ENCODE results near the gene POLE. TPM values are rescaled to one million over a fixed set of nuclear protein-coding genes. Genes with fewer than 3 reads are reported as not detected.

Gene POLE
- 9.0 and 9.6 TPM in 2 replicates for total RNA-seq
- 6.2 and 13.4 TPM in 2 replicates for polyA plus RNA-seq
- 6.7 and 17.3 TPM in 2 replicates for polyA plus RNA-seq (2012)
- polyA minus RNA-seq (ENCODE audit: low replicate concordance): 55.5 and 96.7 TPM in 2 replicates

GRCh38 chr12:132687211-132688164, at the start of gene POLE, which contains the start of gene PXMP2:
Gene POLE, minus strand, starts transcription at chr12:132687342. Its CDS starts 27 bp downstream, at chr12:132687315.
Gene PXMP2, plus strand, starts transcription at chr12:132687587. Its CDS starts 84 bp downstream, at chr12:132687671.
- Histone ChIP-seq H3K27ac (ENCODE audit: insufficient read depth, low read length) (peak within 1 kb of the TSS; percentile 61), H3K9ac (ENCODE audit: insufficient read depth, low read length) (peak within 1 kb of the TSS; percentile 75), H3K9me3 (ENCODE audit: control insufficient read depth, insufficient read depth, low read depth, low read length) (no peaks in the 10 kb centered on the region), H3K4me2 (ENCODE audit: extremely low read depth, insufficient read depth, low read length) (peak within 1 kb of the TSS; percentile 40), H3K27me3 (ENCODE audit: control insufficient read depth, insufficient read depth, low read length) (no peaks in the 10 kb centered on the region), H3K4me3 (replicated peaks in 1 of 4; ENCODE audit: control extremely low read depth in 1 of 4, insufficient read depth in 1 of 4, low read depth in 3 of 4, low read length in 4 of 4) (peak within 1 kb of the TSS; percentile 22 to 71 (median 62)), H3K36me3 (ENCODE audit: control insufficient read depth, insufficient read depth, low read length) (no peaks in the 10 kb centered on the region), H3K79me2 (ENCODE audit: control insufficient read depth, insufficient read depth, low read length) (peaks cover 23% of the 10 kb centered on the region), H2AFZ (ENCODE audit: low read length) (no peak within 1 kb of the TSS), H3K4me1 (ENCODE audit: control insufficient read depth, extremely low read depth, insufficient read depth, low read length) (no peaks in the 10 kb centered on the region), H4K20me1 (ENCODE audit: control insufficient read depth, extremely low read depth, insufficient read depth, low read length) (no peaks in the 10 kb centered on the region)
- TF ChIP-seq EZH2 (IDR thresholded peaks at IDR 0.05; ENCODE audit: low read length, missing control alignments): no peak
- TF ChIP-seq, protein P1, sequence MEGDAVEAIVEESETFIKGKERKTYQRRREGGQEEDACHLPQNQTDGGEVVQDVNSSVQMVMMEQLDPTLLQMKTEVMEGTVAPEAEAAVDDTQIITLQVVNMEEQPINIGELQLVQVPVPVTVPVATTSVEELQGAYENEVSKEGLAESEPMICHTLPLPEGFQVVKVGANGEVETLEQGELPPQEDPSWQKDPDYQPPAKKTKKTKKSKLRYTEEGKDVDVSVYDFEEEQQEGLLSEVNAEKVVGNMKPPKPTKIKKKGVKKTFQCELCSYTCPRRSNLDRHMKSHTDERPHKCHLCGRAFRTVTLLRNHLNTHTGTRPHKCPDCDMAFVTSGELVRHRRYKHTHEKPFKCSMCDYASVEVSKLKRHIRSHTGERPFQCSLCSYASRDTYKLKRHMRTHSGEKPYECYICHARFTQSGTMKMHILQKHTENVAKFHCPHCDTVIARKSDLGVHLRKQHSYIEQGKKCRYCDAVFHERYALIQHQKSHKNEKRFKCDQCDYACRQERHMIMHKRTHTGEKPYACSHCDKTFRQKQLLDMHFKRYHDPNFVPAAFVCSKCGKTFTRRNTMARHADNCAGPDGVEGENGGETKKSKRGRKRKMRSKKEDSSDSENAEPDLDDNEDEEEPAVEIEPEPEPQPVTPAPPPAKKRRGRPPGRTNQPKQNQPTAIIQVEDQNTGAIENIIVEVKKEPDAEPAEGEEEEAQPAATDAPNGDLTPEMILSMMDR (conservative IDR thresholded peaks at IDR 0.05 in 1 of 2, IDR thresholded peaks at IDR 0.05 in 1 of 2; ENCODE audit: low read depth in 1 of 2, low read length in 2 of 2): no peak
- peak; percentile 92 to 93 for DNase-seq (ENCODE audit: low read depth in 2 of 2)

DNA sequence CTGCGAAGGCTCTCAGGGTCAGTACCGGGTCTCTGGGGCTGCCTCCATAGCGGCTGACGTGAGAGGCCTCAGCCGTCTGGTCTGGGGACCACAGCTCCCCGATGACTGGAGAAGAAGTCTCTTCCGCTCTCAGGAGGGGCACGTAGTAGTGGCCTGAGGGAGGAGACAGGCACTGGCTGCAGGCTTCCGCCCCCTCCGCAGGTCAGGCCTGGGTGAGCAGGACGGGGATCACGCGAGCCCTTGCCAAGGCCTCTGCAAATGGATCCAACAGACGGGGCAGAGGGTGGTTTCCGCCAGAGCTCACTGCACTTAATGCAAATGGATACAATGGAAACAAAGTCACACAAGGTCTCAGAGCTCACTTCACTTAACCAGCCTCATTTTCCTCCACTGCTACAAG, 49.8 kb upstream of the POLE start:
- TF ChIP-seq, protein P1 (conservative IDR thresholded peaks at IDR 0.05 in 1 of 2, IDR thresholded peaks at IDR 0.05 in 1 of 2; ENCODE audit: low read depth in 1 of 2, low read length in 2 of 2): no peak
- no peak for TF ChIP-seq EZH2 (IDR thresholded peaks at IDR 0.05; ENCODE audit: low read length, missing control alignments)
- Histone ChIP-seq H3K27me3 (ENCODE audit: control insufficient read depth, insufficient read depth, low read length) (no peaks in the 10 kb centered on the region), H3K9me3 (ENCODE audit: control insufficient read depth, insufficient read depth, low read depth, low read length) (no peaks in the 10 kb centered on the region), H2AFZ (ENCODE audit: low read length) (no peak overlapping the region), H3K36me3 (ENCODE audit: control insufficient read depth, insufficient read depth, low read length) (peaks cover 50% of the 10 kb centered on the region), H3K4me1 (ENCODE audit: control insufficient read depth, extremely low read depth, insufficient read depth, low read length) (no peaks in the 10 kb centered on the region), H3K4me3 (replicated peaks in 1 of 4; ENCODE audit: control extremely low read depth in 1 of 4, insufficient read depth in 1 of 4, low read depth in 3 of 4, low read length in 4 of 4) (no peak overlapping the region), H3K9ac (ENCODE audit: insufficient read depth, low read length) (no peak overlapping the region), H4K20me1 (ENCODE audit: control insufficient read depth, extremely low read depth, insufficient read depth, low read length) (no peaks in the 10 kb centered on the region), H3K4me2 (ENCODE audit: extremely low read depth, insufficient read depth, low read length) (no peak overlapping the region), H3K27ac (ENCODE audit: insufficient read depth, low read length) (no peak overlapping the region), H3K79me2 (ENCODE audit: control insufficient read depth, insufficient read depth, low read length) (peaks cover 6% of the 10 kb centered on the region)
- DNase-seq (ENCODE audit: low read depth in 2 of 2): no peak

DNA sequence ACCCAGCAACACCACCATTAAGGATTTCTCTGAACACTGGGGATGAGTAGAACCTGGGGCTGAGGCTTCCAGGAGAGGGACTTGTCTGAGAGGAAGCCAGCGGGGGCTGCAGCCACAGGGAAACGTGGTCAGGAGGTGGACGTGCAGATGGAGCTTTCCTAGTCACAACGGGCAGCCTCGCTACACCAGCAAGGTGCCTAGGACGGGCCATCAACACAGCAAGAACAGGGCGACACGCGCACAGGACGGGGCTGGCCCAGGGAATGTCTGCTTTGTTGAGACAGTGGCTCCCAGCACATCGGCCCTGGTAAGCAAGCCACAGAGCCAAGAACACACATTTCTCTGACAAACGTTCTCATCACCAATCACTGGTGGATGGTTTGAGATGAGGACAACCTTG, 49.2 kb upstream of the POLE start:
- Histone ChIP-seq H3K36me3 (ENCODE audit: control insufficient read depth, insufficient read depth, low read length) (peaks cover 50% of the 10 kb centered on the region), H2AFZ (ENCODE audit: low read length) (no peak overlapping the region), H3K9me3 (ENCODE audit: control insufficient read depth, insufficient read depth, low read depth, low read length) (no peaks in the 10 kb centered on the region), H4K20me1 (ENCODE audit: control insufficient read depth, extremely low read depth, insufficient read depth, low read length) (no peaks in the 10 kb centered on the region), H3K9ac (ENCODE audit: insufficient read depth, low read length) (no peak overlapping the region), H3K4me1 (ENCODE audit: control insufficient read depth, extremely low read depth, insufficient read depth, low read length) (no peaks in the 10 kb centered on the region), H3K4me3 (replicated peaks in 1 of 4; ENCODE audit: control extremely low read depth in 1 of 4, insufficient read depth in 1 of 4, low read depth in 3 of 4, low read length in 4 of 4) (no peak overlapping the region), H3K27me3 (ENCODE audit: control insufficient read depth, insufficient read depth, low read length) (no peaks in the 10 kb centered on the region), H3K4me2 (ENCODE audit: extremely low read depth, insufficient read depth, low read length) (no peak overlapping the region), H3K79me2 (ENCODE audit: control insufficient read depth, insufficient read depth, low read length) (peaks cover 3% of the 10 kb centered on the region), H3K27ac (ENCODE audit: insufficient read depth, low read length) (no peak overlapping the region)
- no peak for DNase-seq (ENCODE audit: low read depth in 2 of 2)
- TF ChIP-seq, protein P1 (conservative IDR thresholded peaks at IDR 0.05 in 1 of 2, IDR thresholded peaks at IDR 0.05 in 1 of 2; ENCODE audit: low read depth in 1 of 2, low read length in 2 of 2): no peak
- TF ChIP-seq EZH2 (IDR thresholded peaks at IDR 0.05; ENCODE audit: low read length, missing control alignments): no peak

All from fibroblast of lung (primary cell).